GM18499 (cell line): Measurements from ENCODE around the gene DNAH11.
"Not testable (repeated sequence)": the region's sequence is repeated elsewhere in the genome, so short reads cannot be mapped to it uniquely, and the experiment has no call there.

ENCODE experiments used
- ATAC-seq: cut with Tn5 transposase; IDR thresholded peaks from one replicate; pipeline ENCODE4 v1.9.1; 2021; ENCODE audit warnings: moderate number of reproducible peaks; ENCODE audit not compliant: insufficient read depth, unreplicated experiment

The DNAH11 gene

DNA sequence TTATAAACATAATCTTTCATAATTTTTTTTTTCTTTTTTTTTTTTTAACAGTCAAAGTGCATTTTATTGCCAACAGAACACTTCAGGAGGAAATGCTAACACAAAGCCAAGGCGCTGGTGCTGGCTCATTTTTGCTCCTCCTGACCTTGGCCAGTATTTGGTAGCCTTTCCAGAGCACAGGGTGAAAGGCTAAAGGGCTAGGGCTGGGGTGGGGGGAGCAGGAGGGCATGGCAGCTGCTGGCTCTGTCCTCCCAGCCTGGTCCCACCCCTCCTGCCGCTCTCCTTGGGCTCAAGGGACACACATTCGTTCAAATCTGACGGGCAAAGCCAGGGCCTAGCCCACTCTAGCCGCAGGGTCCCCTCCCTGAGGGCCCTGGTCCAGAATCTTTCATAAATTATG is 148.3 kb downstream of the DNAH11 start:
- ATAC-seq: not testable (repeated sequence)

GRCh38 chr7:21700587-21700986 is 157.7 kb downstream of the DNAH11 start:
- not testable (repeated sequence) for ATAC-seq

GRCh38 chr7:21702303-21702702 is 159.5 kb downstream of the DNAH11 start:
- no peak for ATAC-seq

- no peak for ATAC-seq
Measured at GRCh38 chr7:21704359-21704758, 161.5 kb downstream of the DNAH11 start.

DNA sequence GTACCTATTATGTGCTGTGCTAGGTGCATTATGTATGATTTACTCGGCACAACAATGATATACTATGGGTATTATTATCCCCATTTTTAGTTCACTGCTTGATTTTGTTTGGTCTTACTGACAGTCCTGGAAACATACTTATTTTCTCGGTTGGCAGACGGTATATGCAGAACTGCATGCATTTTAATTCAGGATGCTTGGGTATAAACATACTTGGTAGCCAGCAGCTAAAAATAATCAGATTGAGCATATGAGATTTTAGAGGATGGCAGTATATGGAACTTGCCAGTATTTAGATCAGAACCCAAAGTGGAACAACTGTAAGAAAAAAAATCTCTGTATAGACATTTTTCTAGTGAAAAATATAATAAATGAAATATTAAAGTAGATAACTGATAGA is 163.3 kb downstream of the DNAH11 start:
- ATAC-seq: no peak

DNA sequence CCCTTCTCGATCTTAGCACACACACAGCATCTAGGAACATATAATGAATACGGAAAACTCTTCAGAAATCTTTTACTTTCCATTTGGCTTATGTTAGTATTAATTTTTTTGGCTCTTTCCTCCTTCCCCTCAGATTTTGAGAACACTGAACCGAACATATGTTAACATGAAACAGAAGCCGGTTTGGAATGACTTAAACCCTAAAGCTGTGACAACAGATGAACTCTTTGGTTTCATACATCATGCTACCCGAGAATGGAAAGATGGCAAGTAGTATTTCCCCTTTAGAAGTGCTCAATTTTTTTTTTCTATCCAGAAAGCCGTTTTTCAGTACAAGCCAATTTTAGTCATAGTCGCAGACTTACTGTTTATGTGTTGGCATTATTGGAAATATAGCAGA is 164.7 kb downstream of the DNAH11 start:
- no peak for ATAC-seq

DNA sequence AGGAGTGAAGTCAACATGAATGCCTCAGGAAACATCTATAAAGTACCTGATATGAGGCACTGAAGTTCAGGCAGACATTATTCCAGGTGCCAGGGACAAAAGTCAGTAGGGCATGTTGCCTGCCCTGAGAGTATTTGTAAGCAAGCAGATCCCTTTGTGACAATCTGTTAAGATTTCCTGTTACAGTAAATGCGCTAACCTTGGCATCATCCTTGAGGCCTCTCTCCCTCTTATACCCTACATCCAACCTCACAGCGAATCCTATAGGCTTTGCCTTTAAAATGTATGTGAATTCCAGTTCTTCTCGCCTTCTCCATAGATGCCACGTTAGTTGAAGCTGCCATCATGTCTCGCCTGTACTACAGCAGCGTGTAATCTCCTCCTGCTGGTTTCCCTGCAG is 165.3 kb downstream of the DNAH11 start:
- no peak for ATAC-seq

DNA sequence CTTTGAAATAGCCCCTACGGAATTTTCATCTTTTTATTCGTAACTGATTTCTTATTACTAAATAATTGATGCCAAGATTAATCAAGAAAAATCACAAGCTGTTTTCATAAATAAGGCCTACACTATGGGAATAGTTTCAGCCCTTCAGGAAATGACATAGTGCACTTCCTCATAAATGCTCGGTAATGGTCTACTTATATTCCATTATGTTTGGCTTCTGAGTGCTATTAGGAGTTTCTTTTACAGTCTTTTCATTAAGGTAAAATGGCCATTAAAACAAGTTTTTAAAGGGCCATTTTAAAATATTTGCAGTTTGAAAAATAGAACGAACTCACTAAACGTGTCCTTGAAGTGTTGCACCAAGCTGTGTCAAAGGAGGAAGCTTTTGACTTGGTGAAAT is 174.5 kb downstream of the DNAH11 start:
- no peak for ATAC-seq

GRCh38 chr7:21718391-21718790 is 175.6 kb downstream of the DNAH11 start:
- no peak for ATAC-seq

GRCh38 chr7:21719846-21720245 is 177.0 kb downstream of the DNAH11 start:
- no peak for ATAC-seq

- no peak for ATAC-seq
Measured at GRCh38 chr7:21722371-21722770, 179.5 kb downstream of the DNAH11 start.

GRCh38 chr7:21724562-21724961 is 181.7 kb downstream of the DNAH11 start:
- ATAC-seq: no peak

DNA sequence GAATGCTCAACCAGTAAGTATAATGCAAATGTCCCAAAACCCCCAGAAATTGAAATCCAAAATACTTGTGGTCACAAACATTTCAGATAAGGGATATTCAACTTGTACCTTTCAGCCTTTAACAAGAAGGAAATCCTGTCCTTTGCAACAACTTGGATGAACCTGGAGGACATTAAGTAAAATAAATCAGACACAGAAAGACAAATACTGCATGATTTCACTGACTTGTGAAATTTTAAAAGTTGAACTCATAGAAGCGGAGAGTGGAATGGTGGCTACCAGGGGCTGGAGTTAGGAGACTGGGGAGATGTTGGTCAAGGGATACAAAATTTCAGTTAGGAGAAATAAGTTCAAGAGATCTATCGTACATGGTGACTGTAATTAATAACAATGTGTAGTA is 187.6 kb downstream of the DNAH11 start:
- ATAC-seq: no peak

- no peak for ATAC-seq
Measured at GRCh38 chr7:21731977-21732376, 189.1 kb downstream of the DNAH11 start.

GRCh38 chr7:21732956-21733355 is 190.1 kb downstream of the DNAH11 start:
- ATAC-seq: not testable (repeated sequence)

DNA sequence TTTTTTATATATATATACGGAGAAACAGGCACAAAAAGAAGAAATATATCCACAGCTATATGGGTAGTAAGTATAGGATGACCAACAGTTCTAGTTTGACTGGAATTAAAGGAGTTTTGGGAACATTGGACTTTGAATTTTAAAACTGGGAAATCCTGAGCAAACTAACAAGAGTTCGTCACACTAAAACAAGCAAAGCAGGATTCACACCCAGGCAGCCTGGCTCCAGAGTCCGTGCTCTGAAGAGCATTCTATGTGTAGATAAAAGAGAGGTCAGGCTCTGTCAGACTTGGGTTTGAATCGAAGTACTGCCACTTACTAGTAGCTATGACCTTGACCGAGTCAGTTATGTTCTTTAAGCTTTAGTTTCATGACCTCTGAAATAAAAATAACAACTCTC is 191.0 kb downstream of the DNAH11 start:
- no peak for ATAC-seq

- no peak for ATAC-seq
Measured at GRCh38 chr7:21743493-21743892, 200.7 kb downstream of the DNAH11 start.

DNA sequence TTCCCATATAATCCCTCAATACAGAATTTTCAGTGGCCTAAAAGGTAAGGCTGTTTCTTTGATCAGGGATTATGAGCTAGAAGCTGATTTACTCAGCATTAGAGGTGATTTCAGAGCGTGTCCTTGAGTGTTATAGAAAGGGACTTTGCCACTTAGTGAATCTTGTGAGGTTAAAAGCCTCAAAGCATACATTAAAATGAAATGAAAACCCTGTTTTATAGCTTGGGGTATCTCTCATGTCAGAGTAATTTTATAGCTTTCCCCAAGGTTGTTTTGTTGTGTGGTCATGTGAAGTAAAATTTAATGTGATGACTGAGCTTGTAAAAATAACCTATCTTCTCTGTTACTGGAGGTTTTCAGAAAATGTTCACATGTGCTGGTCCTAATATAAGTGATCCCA is 204.1 kb downstream of the DNAH11 start:
- ATAC-seq: no peak

- no peak for ATAC-seq
Measured at GRCh38 chr7:21747806-21748205, 205.0 kb downstream of the DNAH11 start.

DNA sequence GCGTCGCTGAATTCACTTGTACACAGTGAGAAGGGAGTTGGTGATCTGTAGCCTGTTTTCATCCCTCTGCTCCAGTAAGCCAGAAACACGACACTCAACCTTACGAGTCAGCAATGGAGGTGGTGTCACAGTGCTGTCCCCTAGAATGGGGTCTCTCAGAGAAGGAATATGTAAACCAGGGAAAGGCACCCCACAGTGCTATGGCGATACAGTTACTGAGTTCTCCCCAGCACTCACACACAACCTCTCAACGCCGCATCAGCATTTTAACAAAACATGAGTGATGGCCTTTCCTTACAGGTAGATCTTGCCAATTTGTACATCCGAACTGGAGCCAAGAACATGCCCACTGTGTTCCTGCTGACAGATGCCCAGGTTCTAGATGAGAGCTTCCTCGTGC is 206.5 kb downstream of the DNAH11 start:
- no peak for ATAC-seq

GRCh38 chr7:21753071-21753470 is 210.2 kb downstream of the DNAH11 start:
- ATAC-seq: no peak

DNA sequence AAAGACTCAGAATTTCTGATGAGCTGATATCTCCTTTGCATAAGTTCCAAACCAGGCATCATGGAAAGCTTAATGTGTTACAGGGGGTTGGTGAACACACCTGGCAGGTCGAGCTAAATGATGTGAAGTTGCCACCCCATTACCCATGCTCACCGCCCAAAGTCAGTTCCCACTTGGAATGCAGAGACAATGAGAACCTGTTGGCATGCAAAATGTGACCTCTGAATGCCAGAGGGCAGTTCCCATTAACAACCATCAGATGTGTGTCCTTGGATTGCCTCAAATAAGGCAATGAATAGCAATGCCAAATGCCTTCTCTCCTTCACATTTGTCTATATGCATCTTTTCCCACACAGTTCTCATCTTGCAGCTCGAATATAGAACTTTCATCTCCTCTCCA is 212.1 kb downstream of the DNAH11 start:
- no peak for ATAC-seq
